IMR-90 (cell line): Measurements from ENCODE around the gene HOXA7. TPM values are rescaled to one million over a fixed set of nuclear protein-coding genes. Genes with fewer than 3 reads are reported as not detected.

Experiments
- ATAC-seq: fragments of 200-7000 bp; cut with Tn5 transposase; 2 replicates; pipeline ENCODE4 v1.9.1; 2020; ENCODE audit warnings: low read depth, mild to moderate bottlenecking, moderate library complexity
- BruUV-seq: library from RNA; stranded (reverse); fragments of 400-500 nt; replicated peaks from 2 replicates; lab custom pipeline; 2021; lab: Mats Ljungman, UMichigan
- CTCF ChIA-PET: fragments of 300-600 bp; formaldehyde crosslinking; extraction: SDS; loops from one replicate; lab custom pipeline; 2021; ENCODE audit warnings: antibody characterized with exemption; lab: Yijun Ruan, JAX
- POLR2A ChIA-PET: fragments of 300-600 bp; sonication (Branson Sonifier 250); formaldehyde crosslinking; loops from one replicate; lab custom pipeline; 2022; ENCODE audit warnings: antibody characterized with exemption; ENCODE audit not compliant: unreplicated experiment; lab: Charles Lee
- DNase-seq: peaks from one replicate; pipeline ENCODE4 v3.0.0; 2013
- H2AFZ ChIP-seq: replicated peaks from 2 replicates; pipeline ENCODE3; 2013; ENCODE audit warnings: low read length, mild to moderate bottlenecking; ENCODE audit not compliant: poor library complexity
- H2AK5ac ChIP-seq: 2 replicates; pipeline ENCODE4 v1.6.1; 2013; ENCODE audit warnings: low read depth, low read length, inconsistent platforms
- H2AK9ac ChIP-seq: replicated peaks from 2 replicates; pipeline ENCODE3; 2013; ENCODE audit warnings: mild to moderate bottlenecking, low read depth, low read length, moderate library complexity; ENCODE audit not compliant: poor library complexity
- H2BK120ac ChIP-seq: 2 replicates; pipeline ENCODE4 v1.6.1; 2013; ENCODE audit warnings: low read depth, low read length, inconsistent platforms
- H2BK15ac ChIP-seq: 3 replicates; pipeline ENCODE4 v1.6.1; 2013; ENCODE audit warnings: low read depth, low read length, inconsistent platforms
- H2BK20ac ChIP-seq: 2 replicates; pipeline ENCODE4 v1.6.1; 2013; ENCODE audit warnings: low read depth, mild to moderate bottlenecking, inconsistent platforms, low read length, moderate library complexity
- H2BK5ac ChIP-seq: 2 replicates; pipeline ENCODE4 v1.6.1; 2013; ENCODE audit warnings: mild to moderate bottlenecking, low read depth, low read length, inconsistent platforms; ENCODE audit not compliant: poor library complexity, severe bottlenecking
- H3K14ac ChIP-seq: replicated peaks from 2 replicates; pipeline ENCODE4 v1.6.1; 2013; ENCODE audit warnings: low read depth, low read length, inconsistent platforms
- H3K18ac ChIP-seq: 2 replicates; pipeline ENCODE4 v1.6.1; 2013; ENCODE audit warnings: low read depth, low read length, control low read depth
- H3K23ac ChIP-seq: 2 replicates; pipeline ENCODE4 v1.6.1; 2013; ENCODE audit warnings: low read depth, low read length, inconsistent platforms
- H3K27ac ChIP-seq: 2 replicates; pipeline ENCODE4 v1.5.1; 2013; ENCODE audit warnings: mild to moderate bottlenecking, control low read depth, low read length; ENCODE audit not compliant: insufficient read depth
- H3K27me3 ChIP-seq: 2 replicates; pipeline ENCODE4 v1.6.1; 2013; ENCODE audit warnings: low read length; ENCODE audit not compliant: control insufficient read depth, insufficient read depth
- H3K36me3 ChIP-seq: 2 replicates; pipeline ENCODE4 v1.6.1; 2013; ENCODE audit warnings: low read length, mixed read lengths; ENCODE audit not compliant: control insufficient read depth, insufficient read depth
- H3K4ac ChIP-seq: 2 replicates; pipeline ENCODE4 v1.6.1; 2013; ENCODE audit warnings: low read depth, low read length, inconsistent platforms
- H3K4me1 ChIP-seq: 2 replicates; pipeline ENCODE4 v1.6.1; 2013; ENCODE audit warnings: low read length, mixed read lengths; ENCODE audit not compliant: control insufficient read depth, insufficient read depth
- H3K4me2 ChIP-seq: 2 replicates; pipeline ENCODE4 v1.6.1; 2013; ENCODE audit warnings: low read depth, mild to moderate bottlenecking, control low read depth, low read length, moderate library complexity
- H3K4me3 ChIP-seq: 2 replicates; pipeline ENCODE4 v1.5.1; 2013; ENCODE audit warnings: low read depth, mild to moderate bottlenecking, control low read depth, low read length, moderate library complexity; ENCODE audit not compliant: insufficient read depth
- H3K56ac ChIP-seq: 2 replicates; pipeline ENCODE4 v1.6.1; 2013; ENCODE audit warnings: low read length, inconsistent platforms; ENCODE audit not compliant: insufficient read depth; ENCODE audit errors: extremely low read depth
- H3K79me1 ChIP-seq, 2 experiments: 2 replicates each; pipeline ENCODE4 v1.6.1; 2013; ENCODE audit warnings: low read length in 2 of 2, inconsistent platforms in 1 of 2, low read depth in 1 of 2
- H3K9ac ChIP-seq: 2 replicates; pipeline ENCODE4 v1.6.1; 2013; ENCODE audit warnings: low read depth, low read length, control low read depth
- H3K9me1 ChIP-seq: 2 replicates; pipeline ENCODE4 v1.6.1; 2013; ENCODE audit warnings: low read length, inconsistent platforms; ENCODE audit not compliant: insufficient read depth
- H3K9me3 ChIP-seq: 2 replicates; pipeline ENCODE4 v1.6.1; 2013; ENCODE audit warnings: low read length; ENCODE audit not compliant: control insufficient read depth, insufficient read depth
- H4K20me1 ChIP-seq: 2 replicates; pipeline ENCODE4 v1.6.1; 2013; ENCODE audit warnings: low read length, inconsistent platforms; ENCODE audit not compliant: insufficient read depth
- H4K5ac ChIP-seq: 2 replicates; pipeline ENCODE4 v1.6.1; 2013; ENCODE audit warnings: mild to moderate bottlenecking, low read depth, low read length, control low read depth
- H4K8ac ChIP-seq, 2 experiments: 2 replicates each; pipeline ENCODE4 v1.6.1; 2013; ENCODE audit warnings: low read depth in 2 of 2, low read length in 2 of 2, control low read depth in 1 of 2, inconsistent platforms in 1 of 2
- H4K91ac ChIP-seq: 2 replicates; pipeline ENCODE4 v1.6.1; 2013; ENCODE audit warnings: low read depth, low read length, inconsistent platforms; ENCODE audit not compliant: insufficient read depth
- BHLHE40 ChIP-seq: fragments of 150-350 bp; IDR thresholded peaks from 2 replicates; pipeline ENCODE4 v1.6.1; 2016; ENCODE audit warnings: mild to moderate bottlenecking, low read depth, low read length
- CEBPB ChIP-seq: IDR thresholded peaks from 2 replicates; pipeline ENCODE4 v1.6.1; 2012; ENCODE audit warnings: low read depth, low read length, improper control_type of control experiment
- CHD1 ChIP-seq: IDR thresholded peaks from 2 replicates; pipeline ENCODE4 v1.6.1; 2012; ENCODE audit warnings: low read depth, low read length, improper control_type of control experiment
- ELK1 ChIP-seq: fragments of 150-350 bp; IDR thresholded peaks from 2 replicates; pipeline ENCODE4 v1.6.1; 2016; ENCODE audit warnings: low read depth, mild to moderate bottlenecking, low read length, moderate library complexity, borderline replicate concordance
- FOS ChIP-seq: fragments of 150-350 bp; IDR thresholded peaks from 2 replicates; pipeline ENCODE4 v1.6.1; 2016; ENCODE audit warnings: low read depth, low read length
- MAZ ChIP-seq: IDR thresholded peaks from 2 replicates; pipeline ENCODE4 v1.6.1; 2012; ENCODE audit warnings: low read depth, mild to moderate bottlenecking, low read length, improper control_type of control experiment, moderate library complexity, borderline replicate concordance
- NFE2L2 ChIP-seq: fragments of 150-350 bp; IDR thresholded peaks from 2 replicates; pipeline ENCODE4 v1.6.1; 2016; ENCODE audit warnings: low read depth, mild to moderate bottlenecking, low read length
- RAD21 ChIP-seq: IDR thresholded peaks from 2 replicates; pipeline ENCODE4 v1.6.1; 2012; ENCODE audit warnings: low read length, improper control_type of control experiment
- RCOR1 ChIP-seq: IDR thresholded peaks from 2 replicates; pipeline ENCODE4 v1.6.1; 2012; ENCODE audit warnings: mild to moderate bottlenecking, low read length, improper control_type of control experiment; ENCODE audit not compliant: insufficient replicate concordance
- RFX5 ChIP-seq: IDR thresholded peaks from 2 replicates; pipeline ENCODE4 v1.8.0; 2012; ENCODE audit warnings: low read depth, mild to moderate bottlenecking, low read length, moderate library complexity
- SMC3 ChIP-seq: fragments of 150-350 bp; IDR thresholded peaks from 2 replicates; pipeline ENCODE4 v1.6.1; 2016; ENCODE audit warnings: low read depth, mild to moderate bottlenecking, antibody characterized with exemption, low read length, moderate library complexity
- USF2 ChIP-seq: fragments of 150-350 bp; IDR thresholded peaks from 2 replicates; pipeline ENCODE4 v1.6.1; 2017; ENCODE audit warnings: mild to moderate bottlenecking, antibody characterized with exemption, low read length, low read depth
- WGBS, 2 experiments: methylation state at CpG; one replicate each; pipeline versions ENCODE4 v1.1.5 to v1.1.7; 2013; ENCODE audit warnings: missing lambda C conversion rate in 2 of 2; ENCODE audit not compliant: insufficient read length in 1 of 2; ENCODE audit errors: extremely low coverage in 2 of 2; 5-methylcytosine and 5-hydroxymethylcytosine counted together
- dilution Hi-C: fragments of 300-500 bp; cut with HindIII; formaldehyde crosslinking; loops from one replicate; pipeline ENCODE4 v1.14.3; 2018; ENCODE audit warnings: low sequenced_read_pairs; ENCODE audit not compliant: unreplicated experiment
- in situ Hi-C: fragments of 300-500 bp; cut with MboI; formaldehyde crosslinking; loops from 3 replicates; pipeline ENCODE4 v1.14.3; 2019; ENCODE audit warnings: low sequenced_read_pairs, inconsistent platforms, mixed read lengths
- intact Hi-C: fragments of 100-400 bp; cut with micrococcal nuclease; formaldehyde crosslinking; loops from 2 replicates; pipeline ENCODE4 v1.10.0; 2022
- polyA plus RNA-seq, 3 experiments: library from polyadenylated mRNA; depleted of rRNA; stranded (reverse); fragments of >200 nt; gene quantifications; 2 replicates each; pipeline ENCODE4 v1.2.3, GENCODE V29; 2012; ENCODE audit warnings: low replicate concordance in 1 of 3
- total RNA-seq: library from RNA; depleted of rRNA; stranded (reverse); fragments of >200 nt; gene quantifications from 2 replicates; pipeline ENCODE4 v1.2.3, GENCODE V29; 2012
- TF ChIP-seq, protein P1 (sequence below): conservative IDR thresholded peaks from 2 replicates; pipeline ENCODE4 v1.5.1; 2012; ENCODE audit warnings: mild to moderate bottlenecking, low read depth, low read length, improper control_type of control experiment

HOXA7 gene
- total and polyA plus RNA-seq, 2 of the 4 experiments (the other 2 are of a cell fraction): 0.18 to 1.7 TPM

DNA sequence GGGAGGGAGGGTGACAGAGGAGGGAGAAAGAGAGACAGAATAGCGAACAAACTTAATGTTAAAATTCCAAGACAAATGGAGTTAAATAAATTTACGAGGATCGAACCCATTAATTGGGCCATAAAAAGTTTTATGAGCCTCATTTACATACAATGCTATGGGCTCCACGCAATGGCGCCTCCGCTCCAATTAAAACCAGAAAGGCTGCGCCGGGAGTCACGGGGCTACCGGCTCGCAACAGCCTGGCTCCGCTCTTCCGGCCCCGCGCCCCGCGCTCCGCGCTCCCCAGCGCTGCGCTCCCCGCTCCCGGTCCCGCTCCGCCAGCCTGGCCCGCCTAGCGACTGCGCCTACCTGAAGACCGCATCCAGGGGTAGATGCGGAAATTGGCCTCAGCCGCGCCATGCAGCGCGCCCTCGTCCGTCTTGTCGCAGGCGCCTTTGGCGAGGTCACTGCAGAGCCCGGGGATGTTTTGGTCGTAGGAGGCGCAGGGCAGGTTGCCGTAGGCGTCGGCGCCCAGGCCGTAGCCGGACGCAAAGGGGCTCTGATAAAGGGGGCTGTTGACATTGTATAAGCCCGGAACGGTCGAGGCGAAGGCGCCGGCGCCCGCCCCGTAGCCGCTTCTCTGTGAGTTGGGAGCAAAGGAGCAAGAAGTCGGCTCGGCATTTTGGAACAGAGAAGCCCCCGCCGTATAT is 513 bp downstream of the HOXA7 start:
- Histone ChIP-seq H3K79me1 (0 out of 4 replicates have a peak, but pooled peaks cover 0 to 4% of the 10 kb centered on the region in 2 experiments), H2BK120ac (no peak overlapping the region), H3K4me2 (peak overlapping the region; percentile 88), H4K20me1 (no peaks in the 10 kb centered on the region), H3K27me3 (no peaks in the 10 kb centered on the region; the same call in 1 of the 2 replicates), H4K5ac (no peak overlapping the region; the same call in 1 of the 2 replicates), H3K27ac (peak overlapping the region; percentile 30), H2BK15ac (no peak overlapping the region), H4K91ac (no peak overlapping the region; the same call in 1 of the 2 replicates), H3K9me3 (no peaks in the 10 kb centered on the region), H3K4me1 (peaks cover 6% of the 10 kb centered on the region; the same call in 1 of the 2 replicates), H3K14ac (peak overlapping the region; percentile 44; the same call in 1 of the 2 replicates), H2AK9ac (peak overlapping the region; percentile 80), H3K9me1 (peaks cover 3% of the 10 kb centered on the region; the same call in 1 of the 2 replicates), H3K56ac (peak overlapping the region; percentile 38; the same call in 1 of the 2 replicates), H3K4me3 (peak overlapping the region; percentile 69), H3K4ac (peak overlapping the region; percentile 59), H2AFZ (peak overlapping the region; percentile 90), H3K23ac (peak overlapping the region; percentile 72), H3K18ac (no peak overlapping the region), H2BK20ac (no peak overlapping the region), H3K36me3 (no peaks in the 10 kb centered on the region), H4K8ac (peak overlapping the region; percentile 80 to 90), H2AK5ac (no peak overlapping the region), H3K9ac (peak overlapping the region; percentile 36; the same call in 1 of the 2 replicates), H2BK5ac (no peak overlapping the region)
- in situ Hi-C loops (loop anchor here (5.0 kb wide), 2 partner anchors 789 to 1304 kb away; no protein-coding TSS in a partner anchor), intact Hi-C loops (no loop called here), dilution Hi-C loops (no loop called here)
- 4% methylated on average over 41 of the region's 63 CpGs; no CpG with 5 or more reads in 1 of the 2 experiments for WGBS, 2 experiments
- DNase-seq: no peak
- ATAC-seq: peak; percentile 18
- BruUV-seq: no TSS peak
- CTCF ChIA-PET: interaction anchor here (0.7 to 1.0 kb wide), 2 partner anchors 786 to 966 kb away, joined by 3 read pairs; no protein-coding TSS in a partner anchor
- POLR2A ChIA-PET: no interaction called here
- TF ChIP-seq BHLHE40 (no peak), CEBPB (no peak), RFX5 (no peak), NFE2L2 (no peak), FOS (no peak), MAZ (no peak), RCOR1 (no peak), SMC3 (no peak), CHD1 (no peak), RAD21 (no peak), USF2 (no peak), ELK1 (no peak)
- TF ChIP-seq, protein P1, sequence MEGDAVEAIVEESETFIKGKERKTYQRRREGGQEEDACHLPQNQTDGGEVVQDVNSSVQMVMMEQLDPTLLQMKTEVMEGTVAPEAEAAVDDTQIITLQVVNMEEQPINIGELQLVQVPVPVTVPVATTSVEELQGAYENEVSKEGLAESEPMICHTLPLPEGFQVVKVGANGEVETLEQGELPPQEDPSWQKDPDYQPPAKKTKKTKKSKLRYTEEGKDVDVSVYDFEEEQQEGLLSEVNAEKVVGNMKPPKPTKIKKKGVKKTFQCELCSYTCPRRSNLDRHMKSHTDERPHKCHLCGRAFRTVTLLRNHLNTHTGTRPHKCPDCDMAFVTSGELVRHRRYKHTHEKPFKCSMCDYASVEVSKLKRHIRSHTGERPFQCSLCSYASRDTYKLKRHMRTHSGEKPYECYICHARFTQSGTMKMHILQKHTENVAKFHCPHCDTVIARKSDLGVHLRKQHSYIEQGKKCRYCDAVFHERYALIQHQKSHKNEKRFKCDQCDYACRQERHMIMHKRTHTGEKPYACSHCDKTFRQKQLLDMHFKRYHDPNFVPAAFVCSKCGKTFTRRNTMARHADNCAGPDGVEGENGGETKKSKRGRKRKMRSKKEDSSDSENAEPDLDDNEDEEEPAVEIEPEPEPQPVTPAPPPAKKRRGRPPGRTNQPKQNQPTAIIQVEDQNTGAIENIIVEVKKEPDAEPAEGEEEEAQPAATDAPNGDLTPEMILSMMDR: no peak
